ENCODE measurements around the gene RPS6KA2.

RPS6KA2 gene

GRCh38 chr6:166650047-166650446 lies 23.0 kb upstream of the RPS6KA2 start:
- Histone ChIP-seq H3K27me3 (no peaks in the 10 kb centered on the region), H3K9me3 (no peaks in the 10 kb centered on the region), H3K4me3 (no peak overlapping the region), H3K4me1 (no peaks in the 10 kb centered on the region), H3K36me3 (no peaks in the 10 kb centered on the region), H3K27ac (no peak overlapping the region)
- intact Hi-C loops (cut with DNase I; ENCODE audit: low total_unique reads), result no loop called here
- no peak for DNase-seq
- TF ChIP-seq CTCF (IDR thresholded peaks at IDR 0.05), result no peak

- no peak for TF ChIP-seq CTCF (IDR thresholded peaks at IDR 0.05)
Observed at GRCh38 chr6:166648846-166649245, 21.8 kb upstream of the RPS6KA2 start.

GRCh38 chr6:166647896-166648295 lies 20.8 kb upstream of the RPS6KA2 start:
- Histone ChIP-seq H3K27ac (no peak overlapping the region), H3K27me3 (no peaks in the 10 kb centered on the region), H3K9me3 (peaks cover 0 to 3% (median 0%) of the 10 kb centered on the region in 3 donors), H3K36me3 (no peaks in the 10 kb centered on the region), H3K4me1 (no peaks in the 10 kb centered on the region), H3K4me3 (no peak overlapping the region)
- DNase-seq, result no peak
- TF ChIP-seq CTCF (IDR thresholded peaks at IDR 0.05), result no peak
- intact Hi-C loops (cut with DNase I; ENCODE audit: low total_unique reads), result no loop called here

More at GRCh38 chr6:166648846-166649245, 21.8 kb upstream of the RPS6KA2 start:
- no peaks in the 10 kb centered on the region for H3K36me3 ChIP-seq
- H3K4me1 ChIP-seq, result no peaks in the 10 kb centered on the region
- no peak overlapping the region for H3K4me3 ChIP-seq
- H3K27me3 ChIP-seq, result no peaks in the 10 kb centered on the region
- intact Hi-C loops (cut with DNase I; ENCODE audit: low total_unique reads), result no loop called here
- no peaks in the 10 kb centered on the region for H3K9me3 ChIP-seq
- no peak overlapping the region for H3K27ac ChIP-seq
- no peak for DNase-seq

- Histone ChIP-seq H3K27ac (no peak overlapping the region), H3K4me1 (no peaks in the 10 kb centered on the region), H3K4me3 (no peak overlapping the region), H3K27me3 (no peaks in the 10 kb centered on the region), H3K36me3 (no peaks in the 10 kb centered on the region), H3K9me3 (peaks cover 0 to 3% (median 0%) of the 10 kb centered on the region in 3 donors)
- DNase-seq, result no peak
- intact Hi-C loops (cut with DNase I; ENCODE audit: low total_unique reads), result no loop called here
- no peak for TF ChIP-seq CTCF (IDR thresholded peaks at IDR 0.05)
Observed at GRCh38 chr6:166646716-166647115, 19.7 kb upstream of the RPS6KA2 start.

GRCh38 chr6:166645896-166646295 lies 18.8 kb upstream of the RPS6KA2 start:
- Histone ChIP-seq H3K4me3 (no peak overlapping the region), H3K4me1 (no peaks in the 10 kb centered on the region), H3K27me3 (no peaks in the 10 kb centered on the region), H3K36me3 (no peaks in the 10 kb centered on the region), H3K9me3 (peaks cover 0 to 3% (median 0%) of the 10 kb centered on the region in 3 donors), H3K27ac (no peak overlapping the region)
- DNase-seq, result no peak
- intact Hi-C loops (cut with DNase I; ENCODE audit: low total_unique reads), result no loop called here
- TF ChIP-seq CTCF (IDR thresholded peaks at IDR 0.05), result no peak

GRCh38 chr6:166644681-166645080 lies 17.6 kb upstream of the RPS6KA2 start:
- no peak overlapping the region for H3K27ac ChIP-seq
- no peaks in the 10 kb centered on the region for H3K27me3 ChIP-seq
- H3K36me3 ChIP-seq, result no peaks in the 10 kb centered on the region
- H3K4me3 ChIP-seq, result no peak overlapping the region
- peaks cover 0 to 3% (median 0%) of the 10 kb centered on the region in 3 donors for H3K9me3 ChIP-seq
- peaks cover 0 to 3% (median 0%) of the 10 kb centered on the region in 4 donors for H3K4me1 ChIP-seq
- intact Hi-C loops (cut with DNase I; ENCODE audit: low total_unique reads), result no loop called here
- TF ChIP-seq CTCF (IDR thresholded peaks at IDR 0.05), result no peak
- no peak for DNase-seq
